OCI-LY3 (cell line): Measurements from ENCODE around the gene GJA4.

Source experiments
- H2AFZ ChIP-seq: fragments of 200-600, 300-600 bp; shearing (Covaris generic); 2 replicates; pipeline ENCODE4 v1.6.0; 2014; ENCODE audit warnings: antibody characterized with exemption, low read depth, low read length
- H3K27ac ChIP-seq: fragments of 200-600, 300-600 bp; sonication (generic); 2 replicates; pipeline ENCODE4 v1.5.1; 2014; ENCODE audit warnings: mild to moderate bottlenecking, low read length, moderate library complexity, mixed read lengths
- H3K27me3 ChIP-seq: fragments of 200-600, 300-600 bp; sonication (generic); 2 replicates; pipeline ENCODE4 v1.6.1; 2014; ENCODE audit warnings: low read depth, low read length, mixed read lengths
- H3K36me3 ChIP-seq: fragments of 200-600, 300-600 bp; sonication (generic); replicated peaks from 2 replicates; pipeline ENCODE3; 2014; ENCODE audit warnings: low read depth, low read length, mixed read lengths
- H3K4me1 ChIP-seq: fragments of 300-600, 200-600 bp; sonication (generic); 2 replicates; pipeline ENCODE4 v1.6.1; 2014; ENCODE audit warnings: low read length, mixed read lengths
- H3K4me2 ChIP-seq: fragments of 200-600, 300-600 bp; sonication (generic); 2 replicates; pipeline ENCODE4 v1.6.1; 2014; ENCODE audit warnings: low read length, mixed read lengths
- H3K4me3 ChIP-seq: fragments of 300-600, 200-600 bp; sonication (generic); 2 replicates; pipeline ENCODE4 v1.5.1; 2014; ENCODE audit warnings: antibody characterized with exemption, mild to moderate bottlenecking, low read length, moderate library complexity
- H3K79me2 ChIP-seq: fragments of 300-600, 200-600 bp; shearing (Covaris generic); 2 replicates; pipeline ENCODE4 v1.6.1; 2014; ENCODE audit warnings: mild to moderate bottlenecking, low read length, mixed read lengths
- H3K9ac ChIP-seq: fragments of 300-600, 200-600 bp; shearing (Covaris generic); 2 replicates; pipeline ENCODE4 v1.6.0; 2014; ENCODE audit warnings: mild to moderate bottlenecking, low read length, moderate library complexity
- H3K9me3 ChIP-seq: fragments of 200-600, 300-600 bp; shearing (Covaris generic); 2 replicates; pipeline ENCODE4 v1.6.1; 2014; ENCODE audit warnings: low read length, mixed read lengths; ENCODE audit not compliant: insufficient read depth
- H4K20me1 ChIP-seq: fragments of 200-600, 300-600 bp; sonication (generic); 2 replicates; pipeline ENCODE4 v1.6.1; 2016; ENCODE audit warnings: low read length, mixed read lengths; ENCODE audit not compliant: insufficient read depth
- EZH2phosphoT487 ChIP-seq: fragments of 200-600 bp; shearing (Covaris generic); IDR thresholded peaks from 2 replicates; pipeline ENCODE4 v1.6.1; 2018; ENCODE audit warnings: antibody characterized with exemption, mixed run types, low read depth
- TF ChIP-seq, protein P1 (sequence below): fragments of 200-600, 300-600 bp; sonication (generic); IDR thresholded peaks from 2 replicates; pipeline ENCODE4 v1.5.1; 2014; ENCODE audit warnings: antibody characterized with exemption, low read length, low read depth

The GJA4 gene

DNA sequence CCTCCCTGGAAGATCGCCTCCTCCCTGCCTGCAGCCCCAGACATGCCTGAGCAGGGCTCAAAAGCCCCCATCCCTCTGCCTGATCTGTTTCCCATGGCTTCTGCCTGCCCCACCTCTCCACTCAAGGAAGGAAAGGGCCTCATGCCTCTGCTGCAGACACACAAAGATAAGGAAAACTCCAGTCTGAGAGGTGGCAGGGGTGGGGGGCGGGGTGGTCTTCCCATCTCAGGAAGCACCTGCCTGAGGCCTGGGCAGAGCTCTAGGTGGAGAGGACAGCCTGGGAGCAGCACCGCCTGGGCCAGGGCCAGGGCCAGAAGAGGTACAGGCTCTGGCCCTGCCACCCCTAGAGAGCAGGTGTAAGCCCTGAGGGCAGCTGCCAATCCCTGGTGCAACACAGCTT, 15.9 kb upstream of the GJA4 start:
- Histone ChIP-seq H4K20me1 (no peaks in the 10 kb centered on the region), H3K27me3 (no peaks in the 10 kb centered on the region), H3K27ac (no peak overlapping the region), H3K4me3 (no peak overlapping the region), H2AFZ (no peak overlapping the region), H3K36me3 (no peaks in the 10 kb centered on the region), H3K9ac (no peak overlapping the region), H3K4me1 (no peaks in the 10 kb centered on the region), H3K79me2 (no peaks in the 10 kb centered on the region), H3K4me2 (no peak overlapping the region), H3K9me3 (no peaks in the 10 kb centered on the region)
- TF ChIP-seq EZH2phosphoT487, result no peak
- TF ChIP-seq, protein P1, sequence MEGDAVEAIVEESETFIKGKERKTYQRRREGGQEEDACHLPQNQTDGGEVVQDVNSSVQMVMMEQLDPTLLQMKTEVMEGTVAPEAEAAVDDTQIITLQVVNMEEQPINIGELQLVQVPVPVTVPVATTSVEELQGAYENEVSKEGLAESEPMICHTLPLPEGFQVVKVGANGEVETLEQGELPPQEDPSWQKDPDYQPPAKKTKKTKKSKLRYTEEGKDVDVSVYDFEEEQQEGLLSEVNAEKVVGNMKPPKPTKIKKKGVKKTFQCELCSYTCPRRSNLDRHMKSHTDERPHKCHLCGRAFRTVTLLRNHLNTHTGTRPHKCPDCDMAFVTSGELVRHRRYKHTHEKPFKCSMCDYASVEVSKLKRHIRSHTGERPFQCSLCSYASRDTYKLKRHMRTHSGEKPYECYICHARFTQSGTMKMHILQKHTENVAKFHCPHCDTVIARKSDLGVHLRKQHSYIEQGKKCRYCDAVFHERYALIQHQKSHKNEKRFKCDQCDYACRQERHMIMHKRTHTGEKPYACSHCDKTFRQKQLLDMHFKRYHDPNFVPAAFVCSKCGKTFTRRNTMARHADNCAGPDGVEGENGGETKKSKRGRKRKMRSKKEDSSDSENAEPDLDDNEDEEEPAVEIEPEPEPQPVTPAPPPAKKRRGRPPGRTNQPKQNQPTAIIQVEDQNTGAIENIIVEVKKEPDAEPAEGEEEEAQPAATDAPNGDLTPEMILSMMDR, result no peak

DNA sequence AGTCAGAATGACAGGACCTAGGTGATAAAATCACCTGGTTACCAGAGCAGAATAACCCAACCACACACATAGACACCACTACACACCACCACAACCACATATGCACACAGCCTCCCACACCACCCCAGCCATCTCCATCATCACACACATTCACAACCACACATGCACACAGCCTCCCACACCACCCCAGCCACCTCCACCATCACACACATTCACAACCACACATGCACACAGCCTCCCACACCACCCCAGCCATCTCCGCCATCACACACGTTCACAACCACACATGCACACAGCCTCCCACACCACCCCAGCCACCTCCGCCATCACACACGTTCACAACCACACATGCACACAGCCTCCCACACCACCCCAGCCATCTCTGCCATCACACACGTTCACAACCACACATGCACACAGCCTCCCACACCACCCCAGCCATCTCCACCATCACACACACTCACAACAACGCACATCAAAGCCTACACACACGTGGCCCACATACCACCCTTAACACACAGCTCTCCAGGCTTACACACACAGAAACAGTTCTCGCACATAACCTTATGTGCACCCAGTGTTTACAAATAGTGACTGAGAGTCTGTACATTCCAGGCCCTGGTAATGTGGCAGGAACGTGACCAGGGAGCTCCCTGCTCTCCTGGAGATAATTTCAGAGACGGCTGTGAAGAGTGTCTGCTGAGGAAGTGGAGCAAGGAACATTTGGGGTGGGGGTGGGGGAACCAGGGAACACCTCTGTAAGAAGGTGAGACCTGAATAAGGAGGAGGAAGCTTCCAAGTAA, 15.1 kb upstream of the GJA4 start:
- Histone ChIP-seq H3K4me3 (no peak overlapping the region), H4K20me1 (no peaks in the 10 kb centered on the region), H3K27me3 (no peaks in the 10 kb centered on the region), H2AFZ (no peak overlapping the region), H3K36me3 (no peaks in the 10 kb centered on the region), H3K27ac (no peak overlapping the region), H3K79me2 (no peaks in the 10 kb centered on the region), H3K9me3 (no peaks in the 10 kb centered on the region), H3K9ac (no peak overlapping the region), H3K4me2 (no peak overlapping the region), H3K4me1 (no peaks in the 10 kb centered on the region)
- TF ChIP-seq, protein P1, result no peak
- TF ChIP-seq EZH2phosphoT487, result no peak

DNA sequence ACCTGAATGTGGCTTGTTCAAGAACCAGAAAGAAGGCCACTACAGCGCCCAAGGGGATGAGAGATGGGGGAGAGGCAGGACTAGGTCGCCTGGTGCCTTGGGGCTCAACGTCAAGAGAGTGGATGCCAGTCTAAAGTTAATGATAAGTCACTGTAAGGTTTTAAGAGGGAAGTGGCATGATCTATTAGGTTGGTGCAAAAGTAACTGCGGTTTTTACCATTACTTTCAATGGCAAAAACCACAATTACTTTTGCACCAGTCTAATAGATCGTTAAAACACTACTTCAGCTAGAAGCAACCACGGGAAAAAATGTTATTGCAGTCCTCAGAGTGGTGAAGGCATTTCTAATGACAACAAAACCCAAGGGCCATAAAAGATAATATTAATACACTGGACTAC, 14.4 kb upstream of the GJA4 start:
- H3K4me2 ChIP-seq, result no peak overlapping the region

DNA sequence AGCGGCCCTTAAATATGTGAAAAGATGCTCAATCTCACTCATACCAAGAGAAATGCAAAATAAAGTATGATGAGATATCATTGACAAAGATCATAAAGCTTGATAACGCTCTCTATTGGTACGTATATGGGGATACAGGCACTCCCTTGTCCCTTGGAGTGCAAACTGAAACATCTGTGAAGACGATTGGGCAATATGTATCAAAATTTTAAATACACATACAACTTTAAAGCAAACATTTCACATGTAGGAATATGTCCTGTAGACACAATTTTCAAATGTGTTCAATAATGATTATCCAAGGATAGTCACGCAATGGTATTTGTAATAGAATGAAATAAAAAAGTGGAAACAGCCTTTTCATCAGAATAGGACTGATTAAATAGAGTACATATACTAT, 13.8 kb upstream of the GJA4 start:
- H3K9me3 ChIP-seq, result no peaks in the 10 kb centered on the region
- H4K20me1 ChIP-seq, result no peaks in the 10 kb centered on the region
- TF ChIP-seq, protein P1, result no peak
- TF ChIP-seq EZH2phosphoT487, result no peak
- H3K4me3 ChIP-seq, result no peak overlapping the region
- no peak overlapping the region for H3K4me2 ChIP-seq
- no peaks in the 10 kb centered on the region for H3K4me1 ChIP-seq
- no peaks in the 10 kb centered on the region for H3K79me2 ChIP-seq
- no peak overlapping the region for H2AFZ ChIP-seq
- H3K27me3 ChIP-seq, result no peaks in the 10 kb centered on the region
- H3K36me3 ChIP-seq, result no peaks in the 10 kb centered on the region
- H3K27ac ChIP-seq, result no peak overlapping the region
- H3K9ac ChIP-seq, result no peak overlapping the region

More for the DNA sequence above, 14.4 kb upstream of the GJA4 start:
- Histone ChIP-seq H3K27ac (no peak overlapping the region), H4K20me1 (no peaks in the 10 kb centered on the region), H3K27me3 (no peaks in the 10 kb centered on the region), H3K9me3 (no peaks in the 10 kb centered on the region), H3K9ac (no peak overlapping the region), H3K4me1 (no peaks in the 10 kb centered on the region), H3K79me2 (no peaks in the 10 kb centered on the region), H2AFZ (no peak overlapping the region), H3K4me3 (no peak overlapping the region), H3K36me3 (no peaks in the 10 kb centered on the region)
- TF ChIP-seq, protein P1, result no peak
- TF ChIP-seq EZH2phosphoT487, result no peak
